GM15510 (cell line): ENCODE data around the gene STK31.

Source experiments
- POLR2A ChIP-seq: IDR thresholded peaks from 3 replicates; pipeline ENCODE4 v1.6.1; 2011; ENCODE audit warnings: borderline replicate concordance; ENCODE audit not compliant: insufficient read length; ENCODE audit errors: extremely low read depth

STK31 gene

DNA sequence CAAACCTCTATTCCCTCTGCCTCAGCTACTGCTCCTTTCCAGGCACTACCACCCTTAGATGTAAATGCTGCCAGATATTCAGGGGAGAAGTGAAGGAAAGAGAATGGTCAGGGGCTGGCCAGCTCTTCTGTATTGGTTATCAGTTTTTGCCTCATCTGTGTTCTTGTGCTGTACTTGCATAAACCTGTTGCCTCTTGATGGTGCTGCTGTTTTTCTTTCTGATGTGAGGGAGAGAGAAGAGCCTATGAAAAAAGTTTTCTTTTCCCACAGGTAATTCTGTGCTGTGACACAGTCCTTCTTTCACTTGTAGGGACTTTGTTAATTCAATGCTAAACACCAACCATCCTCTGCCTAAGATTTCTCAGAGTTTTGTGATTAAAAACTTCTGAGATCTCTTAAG is 57.5 kb downstream of the STK31 start:
- TF ChIP-seq POLR2A, result no peak

DNA sequence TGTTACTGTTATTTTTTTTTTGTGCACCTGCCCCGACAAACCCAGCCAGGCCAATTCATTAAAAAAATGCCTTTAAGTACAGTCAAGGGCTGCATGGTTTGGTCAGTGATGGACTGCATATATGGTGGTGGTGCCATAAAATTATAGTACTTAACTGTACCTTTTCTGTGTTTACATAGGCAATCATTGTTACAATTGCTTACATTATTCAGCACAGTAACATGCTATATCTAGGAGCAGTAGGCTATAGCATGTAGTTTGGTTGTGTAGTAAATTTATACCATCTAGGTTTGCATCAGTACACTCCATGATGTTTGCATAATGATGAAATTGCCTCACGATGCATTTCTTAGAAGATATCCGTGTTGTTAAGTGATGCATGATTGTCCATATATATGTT is 58.0 kb downstream of the STK31 start:
- TF ChIP-seq POLR2A, result no peak

DNA sequence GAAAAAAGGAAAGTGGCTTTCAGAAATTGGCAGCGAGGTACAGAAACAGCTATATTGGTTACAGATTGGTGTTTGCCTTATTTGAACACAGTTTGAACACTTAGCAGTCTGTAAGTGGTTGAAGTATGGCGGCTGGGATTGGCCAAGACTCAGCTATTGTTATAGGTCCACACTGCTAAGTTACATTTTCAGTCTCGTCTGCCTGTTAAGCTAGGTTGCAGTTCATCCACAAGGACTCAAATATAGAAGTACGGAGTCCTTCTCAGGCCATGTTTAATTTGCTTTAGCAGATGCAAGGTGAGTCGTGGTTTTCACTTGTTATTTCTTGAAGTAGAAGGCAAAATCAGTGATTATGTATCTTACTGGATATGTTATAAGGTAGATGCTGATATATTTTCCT is 73.1 kb downstream of the STK31 start:
- TF ChIP-seq POLR2A, result no peak

DNA sequence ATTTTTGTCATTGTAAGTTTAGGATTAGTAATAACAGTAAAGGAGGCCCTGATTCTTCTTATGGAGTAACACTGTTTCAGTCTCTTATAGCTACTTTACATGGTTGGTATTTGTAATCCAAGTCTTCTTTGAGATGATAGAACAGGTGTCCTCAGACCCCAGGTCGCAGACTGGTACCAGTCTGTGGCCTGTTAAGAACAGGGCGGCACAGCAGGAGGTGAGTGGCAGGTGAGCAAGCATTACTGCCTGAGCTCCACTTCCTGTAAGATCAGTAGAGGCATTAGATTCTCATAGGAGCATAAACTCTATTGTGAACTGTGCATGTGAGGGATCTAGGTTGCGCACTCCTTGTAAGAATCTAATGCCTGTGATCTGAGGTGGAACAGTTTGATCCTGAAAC is 77.3 kb downstream of the STK31 start:
- no peak for TF ChIP-seq POLR2A

DNA sequence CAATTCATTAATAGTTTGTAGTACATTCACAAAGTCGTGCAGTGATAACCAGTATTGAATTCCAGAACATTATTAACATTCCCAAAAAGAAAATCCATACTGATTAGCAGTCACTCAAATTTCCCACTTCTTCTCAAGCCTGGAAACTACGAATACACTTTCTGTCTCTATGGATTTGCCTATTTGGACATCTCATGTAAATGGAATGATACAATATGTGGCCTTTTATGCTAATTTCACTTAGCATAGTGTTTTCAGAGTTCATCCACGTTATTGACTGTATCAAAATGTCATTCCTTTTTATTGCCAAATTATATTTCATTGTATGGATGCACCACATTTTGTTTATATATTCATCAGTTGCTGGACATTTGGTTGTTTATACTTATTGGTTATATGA is 78.8 kb downstream of the STK31 start:
- TF ChIP-seq POLR2A, result no peak

DNA sequence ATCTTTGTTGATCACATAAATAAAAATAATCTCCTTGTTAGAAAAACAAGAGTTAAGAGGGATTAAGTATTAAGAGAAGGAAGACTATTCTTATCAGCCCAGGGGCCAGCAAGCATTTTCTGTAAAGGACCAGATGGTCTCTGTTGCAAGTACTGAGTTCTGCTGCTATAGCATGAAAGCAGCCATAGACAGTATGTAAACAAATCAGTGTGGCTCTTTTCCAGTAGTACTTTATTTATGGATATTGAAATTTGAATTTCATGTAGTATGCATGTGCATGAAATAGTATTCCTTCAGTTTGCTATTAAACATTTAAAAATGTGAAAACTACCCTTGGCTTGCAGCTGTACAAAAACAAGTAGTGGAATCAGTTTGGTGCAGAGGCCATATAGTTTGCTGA is 81.7 kb downstream of the STK31 start:
- TF ChIP-seq POLR2A, result no peak

DNA sequence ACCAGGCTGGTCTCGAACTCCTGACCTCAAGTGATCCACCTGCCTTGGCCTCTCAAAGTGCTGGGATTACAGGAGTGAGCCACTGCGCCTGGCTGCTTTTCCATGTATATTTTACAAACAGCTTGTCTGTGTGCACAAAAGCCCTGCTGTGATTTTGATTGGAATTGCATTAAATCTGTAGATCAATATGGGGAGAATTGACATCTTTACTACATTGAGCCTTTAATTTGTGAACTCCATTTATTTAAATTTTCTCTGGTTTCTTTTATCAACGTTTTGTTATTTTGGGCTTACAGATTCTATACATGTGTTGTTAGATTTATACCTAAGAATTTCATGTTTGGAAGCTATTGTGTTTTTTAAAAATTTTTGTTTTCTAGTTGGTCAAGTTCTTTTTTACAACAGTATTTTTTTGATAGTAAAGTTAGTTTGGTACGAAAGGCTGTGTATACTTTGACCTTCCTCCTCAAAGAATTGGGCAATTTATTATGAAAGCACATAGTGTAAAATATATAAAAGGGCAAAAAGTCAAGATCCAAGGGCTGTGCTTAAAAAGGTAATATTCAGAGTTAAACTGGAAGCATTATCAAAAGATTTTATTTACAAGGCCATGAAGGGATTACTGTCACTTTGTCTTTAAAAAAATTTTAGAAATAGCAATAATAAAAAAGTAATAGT is 92.8 kb downstream of the STK31 start:
- TF ChIP-seq POLR2A, result no peak

DNA sequence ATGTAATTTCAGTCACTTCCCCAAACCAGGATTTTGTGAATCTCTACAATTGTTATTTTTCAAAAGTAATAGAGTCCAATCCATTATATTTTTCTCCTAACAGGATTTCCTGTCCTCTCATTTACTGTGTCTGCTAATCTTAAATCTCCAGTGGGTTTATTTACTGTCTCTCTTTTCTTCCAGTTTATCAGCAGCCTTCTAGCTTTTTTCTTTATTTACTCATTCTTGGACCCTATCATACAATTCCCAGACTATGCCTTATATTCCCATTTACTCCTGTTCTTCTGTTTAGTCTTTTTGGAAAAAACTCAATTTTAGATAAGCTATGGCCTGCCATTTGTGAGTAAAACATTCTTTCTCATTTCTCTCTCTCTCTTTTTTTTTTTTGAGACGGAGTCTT is 94.7 kb downstream of the STK31 start:
- TF ChIP-seq POLR2A, result no peak

DNA sequence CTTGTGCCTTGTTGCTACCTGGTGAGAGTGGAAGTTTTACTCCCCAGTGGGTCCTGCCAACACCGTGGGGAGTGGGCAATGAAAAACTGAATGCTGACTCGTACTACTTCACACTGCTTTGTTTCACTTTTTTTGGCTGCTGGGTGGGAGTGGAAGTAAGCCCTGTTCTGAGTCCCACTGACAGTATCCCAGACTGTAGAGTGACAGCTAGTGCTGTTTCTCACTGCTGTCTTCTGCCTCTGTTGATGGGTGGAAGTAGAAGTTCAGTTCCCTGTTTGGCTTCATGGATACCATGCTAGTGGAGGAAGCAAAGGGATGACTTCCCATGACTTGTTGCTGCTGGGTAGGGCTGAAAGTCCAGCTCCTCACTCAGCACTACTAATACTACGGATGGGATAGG is 98.4 kb downstream of the STK31 start:
- no peak for TF ChIP-seq POLR2A

DNA sequence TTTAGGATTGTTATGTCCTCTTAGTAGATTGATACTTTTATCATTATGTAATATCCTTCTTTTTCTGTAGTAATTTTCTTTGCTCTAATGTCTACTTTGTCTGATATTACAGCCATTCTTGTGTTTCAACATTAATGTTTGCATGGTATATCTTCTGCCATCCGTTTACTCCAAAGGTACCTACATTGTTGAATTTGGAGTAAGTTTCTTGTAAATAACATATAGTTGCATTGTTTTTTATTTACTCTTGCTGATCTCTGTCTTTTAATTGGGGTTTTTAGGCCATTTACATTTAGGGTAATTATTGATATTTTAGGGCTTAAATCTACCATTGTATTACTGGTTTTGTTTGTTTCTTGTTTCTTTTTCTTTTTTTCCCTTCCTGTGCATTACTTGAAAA is 100.1 kb downstream of the STK31 start:
- TF ChIP-seq POLR2A, result no peak

DNA sequence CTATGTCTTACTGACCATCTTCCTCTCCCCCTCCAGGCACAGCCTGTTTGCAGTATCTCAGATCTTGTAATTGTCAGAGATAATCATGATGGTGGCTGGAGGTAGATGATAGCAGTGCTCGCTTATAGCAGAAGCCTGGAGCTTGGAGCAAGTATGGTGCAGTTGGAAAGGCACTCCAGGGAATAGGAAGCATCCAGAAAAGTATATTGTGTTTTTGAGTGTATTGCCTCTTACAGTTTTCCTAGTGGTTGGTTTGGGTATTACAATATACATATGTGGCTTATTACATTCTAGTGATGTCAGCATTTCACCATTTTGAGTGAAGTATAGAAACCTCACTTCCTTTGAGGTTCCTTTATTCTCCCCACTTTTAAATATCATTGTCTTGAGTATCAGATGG is 101.5 kb downstream of the STK31 start:
- no peak for TF ChIP-seq POLR2A

DNA sequence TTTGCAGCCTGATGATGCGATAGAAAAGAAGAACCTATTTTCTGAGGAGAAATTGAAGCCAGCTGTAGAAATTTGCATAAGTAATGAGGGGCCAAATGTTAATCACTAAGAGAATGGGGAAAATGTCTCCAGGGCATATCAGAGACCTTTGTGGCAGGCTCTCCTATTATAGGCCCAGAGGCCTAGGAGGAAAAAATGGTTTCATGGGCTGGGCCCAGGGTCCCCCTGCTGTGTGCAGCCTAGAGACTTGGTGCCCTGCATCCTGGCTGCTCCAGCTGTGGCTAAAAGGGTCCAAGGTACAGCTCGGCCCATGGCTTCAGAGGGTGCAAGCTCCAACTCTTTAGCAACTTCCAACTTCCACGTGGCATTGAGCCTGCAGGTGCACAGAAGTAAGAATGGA is 123.4 kb downstream of the STK31 start:
- TF ChIP-seq POLR2A, result no peak

DNA sequence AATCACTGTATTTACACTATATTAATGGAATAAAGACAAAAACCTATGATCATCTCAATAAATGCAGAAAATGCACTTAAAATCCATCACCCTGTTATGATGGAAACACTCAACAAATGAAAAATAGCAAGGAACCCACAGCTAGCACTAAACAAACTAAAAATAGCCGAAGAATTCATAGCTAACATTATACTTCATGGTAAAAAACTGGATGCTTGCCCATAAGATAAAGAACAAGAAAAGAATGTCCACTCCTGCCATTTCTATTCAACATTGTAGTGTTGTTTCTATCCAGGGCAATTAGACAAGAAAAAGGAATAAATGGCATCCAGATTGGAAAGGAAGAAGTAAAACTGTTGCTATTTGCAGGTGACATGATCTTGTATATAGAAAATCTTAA is 142.1 kb downstream of the STK31 start:
- TF ChIP-seq POLR2A, result no peak

DNA sequence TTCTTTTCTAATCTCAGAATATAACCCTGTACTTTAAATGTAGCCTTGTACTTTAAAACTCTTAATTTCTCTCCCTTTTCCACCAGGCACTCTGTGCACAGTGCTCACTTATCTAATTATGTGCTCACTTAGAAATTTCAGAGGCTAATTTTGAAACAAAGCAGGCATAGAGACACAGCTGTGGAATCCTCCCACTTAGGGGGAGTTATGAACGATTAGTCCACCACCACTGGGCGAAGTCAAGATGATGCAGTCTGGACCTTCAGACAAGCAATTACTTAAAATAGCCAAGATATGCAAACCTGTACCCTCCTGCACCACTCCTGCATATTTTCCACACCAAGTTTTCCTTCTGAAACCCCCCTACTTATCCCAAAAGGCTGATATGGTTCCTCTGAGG is 143.0 kb downstream of the STK31 start:
- TF ChIP-seq POLR2A, result no peak

DNA sequence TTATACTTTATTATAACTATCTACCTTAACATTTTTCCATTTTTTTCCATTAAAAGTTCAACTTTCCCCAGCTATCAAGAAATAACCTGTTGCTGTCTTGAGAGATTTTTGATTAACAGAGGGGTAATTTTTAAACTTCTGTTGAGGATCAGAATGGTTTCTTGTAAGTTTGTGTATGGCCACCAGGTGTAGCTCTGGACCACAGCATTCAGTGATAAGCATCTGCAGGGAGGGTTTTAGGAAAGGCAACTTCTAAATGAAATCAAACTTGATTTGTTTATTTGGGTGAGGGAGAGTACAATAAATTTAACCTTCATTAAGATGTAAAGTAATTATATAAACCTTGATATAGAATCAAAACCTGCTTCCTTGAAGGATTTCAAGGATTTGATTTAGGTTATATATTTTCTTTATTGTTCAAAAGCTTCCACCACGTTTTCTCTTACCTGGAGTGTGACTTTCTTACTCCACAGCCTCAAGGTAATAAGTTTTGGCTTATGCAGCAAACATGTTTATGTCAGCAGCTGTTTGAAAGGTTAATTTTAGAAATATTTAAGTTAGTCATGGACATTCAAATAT is 153.3 kb downstream of the STK31 start:
- no peak for TF ChIP-seq POLR2A

DNA sequence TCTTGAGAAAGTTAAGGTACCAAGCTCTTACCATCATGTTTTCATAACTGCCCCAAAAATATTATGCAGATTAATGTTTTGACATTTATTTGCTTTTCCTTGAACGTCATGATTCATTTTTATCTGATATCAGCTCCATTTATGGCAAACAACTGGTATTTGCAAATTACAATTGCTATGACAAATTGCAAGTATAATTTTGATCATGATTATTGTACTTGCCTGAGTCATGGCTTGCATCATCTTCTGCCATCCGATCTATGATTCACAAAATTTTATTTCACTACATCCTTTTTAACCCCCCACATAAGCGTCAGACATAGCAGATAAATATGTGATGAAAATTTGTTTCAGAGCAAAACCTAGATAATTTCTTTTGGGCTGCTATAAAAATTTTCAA is 155.0 kb downstream of the STK31 start:
- TF ChIP-seq POLR2A, result no peak

DNA sequence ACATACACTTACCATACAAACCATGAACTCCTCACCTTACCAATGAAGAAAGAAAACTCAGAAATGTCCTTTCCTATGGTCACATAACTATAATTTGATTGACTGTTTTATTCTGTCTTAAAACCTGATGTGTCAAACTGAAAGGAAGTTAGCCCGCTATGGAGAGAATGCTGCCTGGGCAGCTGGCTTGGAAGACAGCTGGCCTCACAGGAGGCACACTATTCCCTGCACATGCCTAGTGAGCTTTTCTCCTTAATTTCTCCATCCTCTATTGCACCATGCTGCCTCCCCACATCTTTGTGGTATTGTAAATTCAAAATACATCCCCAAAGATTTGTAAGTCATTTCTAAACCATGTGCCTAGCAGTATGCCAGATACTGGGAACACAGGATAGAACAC is 163.3 kb downstream of the STK31 start:
- TF ChIP-seq POLR2A, result no peak
